Heart right ventricle (tissue), 16 donors: Measurements from ENCODE around the gene PPP2R3A. TPM values are rescaled to one million over a fixed set of nuclear protein-coding genes. Genes with fewer than 3 reads are reported as not detected.

Experiments
- ATAC-seq, 8 donors: fragments of 200-7000 bp; cut with Tn5 transposase; one replicate each; pipeline ENCODE4 v1.9.1; 2020; ENCODE audit warnings: mild to moderate bottlenecking in 8 of 8, moderate library complexity in 8 of 8, moderate number of reproducible peaks in 1 of 8
- DNase-seq, 2 donors: peaks; one replicate each; pipeline ENCODE4 v3.0.0-alpha.2; 2020
- H3K27ac ChIP-seq, 10 donors: fragments of 200-600 bp; sonication (generic) in 2 of 10; one replicate each; pipeline versions ENCODE4 v1.5.0 to v1.8.0; 2020 to 2022; ENCODE audit warnings: mild to moderate bottlenecking in 3 of 10
- H3K27me3 ChIP-seq, 7 donors: fragments of 200-600 bp; one replicate each; pipeline ENCODE4 v1.8.0; 2021 to 2022; ENCODE audit warnings: mild to moderate bottlenecking in 2 of 7
- H3K36me3 ChIP-seq, 9 donors: fragments of 200-600 bp; sonication (generic) in 1 of 9; one replicate each; pipeline versions ENCODE4 v1.5.0 to v1.8.0; 2020 to 2022; ENCODE audit warnings: mild to moderate bottlenecking in 2 of 9
- H3K4me1 ChIP-seq, 9 donors: fragments of 200-600 bp; sonication (generic) in 1 of 9; one replicate each; pipeline versions ENCODE4 v1.5.0 to v1.8.0; 2020 to 2022; ENCODE audit warnings: mild to moderate bottlenecking in 4 of 9
- H3K4me3 ChIP-seq, 10 donors: fragments of 200-600 bp; sonication (generic) in 2 of 10; one replicate each; pipeline versions ENCODE4 v1.5.0 to v1.8.0; 2020 to 2022; ENCODE audit warnings: mild to moderate bottlenecking in 7 of 10, moderate library complexity in 2 of 10
- H3K9me3 ChIP-seq, 11 donors: fragments of 200-600 bp in 10 of 11; sonication (generic) in 2 of 11; one replicate each; pipeline versions ENCODE4 v1.5.0 to v1.8.0; 2013 to 2022; ENCODE audit warnings: mild to moderate bottlenecking in 2 of 11, control low read depth in 1 of 11, moderate library complexity in 1 of 11
- WGBS, 2 donors: extraction: QIAGEN DNeasy Blood & Tissue Kit; methylation state at CpG; one replicate each; pipeline ENCODE4 v1.1.7; 2013; ENCODE audit warnings: inconsistent platforms in 1 of 2; 5-methylcytosine and 5-hydroxymethylcytosine counted together
- intact Hi-C, 10 donors: fragments of 100-400 bp; cut with DNase I; formaldehyde crosslinking; loops; one replicate each; pipeline versions ENCODE4 v1.11.1 to v1.14.2; 2022
- polyA plus RNA-seq, 2 donors: library from polyadenylated mRNA; stranded (reverse); fragments of 200-250 nt; gene quantifications; one replicate each; pipeline ENCODE4 v1.2.3, GENCODE V29; 2013
- total RNA-seq, 10 donors: library from RNA; stranded (reverse); fragmentation: NEBNext Ultra II Directional in 3 of 10; extraction: Animal tissue kit (Norgen Biotek cat#: 25700) in 3 of 10; gene quantifications; one replicate each; pipeline versions ENCODE4 v1.2.1 to v1.2.4, GENCODE V29; 2021 to 2023
- TF ChIP-seq, protein P1 (sequence below), 9 donors: fragments of 200-600 bp; sonication (generic) in 2 of 9; IDR thresholded peaks; one replicate each; pipeline versions ENCODE4 v1.5.0 to v1.8.0; 2021 to 2022; ENCODE audit warnings: antibody characterized with exemption in 9 of 9, mild to moderate bottlenecking in 5 of 9, moderate library complexity in 1 of 9
- donor health status: Arrhythmogenic right ventricular cardiomyopathy.
- donor health status: ischemic (EF 13 %, LVEDD 7.1; RV severe dilation, severe dysfunction).
- donor health status: healthy with polysubstance abuse.
- donor health status: DM: no; HTN: yes; CAD: no.
- donor health status: DM: no; HTN: no; CAD: no.
- donor health status: ischemic (EF 25% LVEDD 6.9; RV normal size, moderate dysfunction).
- donor health status: ischemic (EF 25% LVEDD 5.7; RV mildly dilated, moderate dysfunction).
- donor health status: healthy.
- donor health status: DM: yes; HTN: yes; CAD: no.
- donor health status: Ischemic cardiomyopathy.
- donor health status: ischemic (EF 35%, LVEDD 5.7; RV mildly dilated, moderate dysfunction).
- donor health status: nonischemic (EF 11% LVEDD 7.7; RV severe dilation, severe dysfunction).
- donor health status: DM: yes; HTN: yes; CAD: no.
- donor health status: PGD.
- donor health status: ischemic (EF 29% LVEDD 5.4; RV normal size, mild dysfunction).
- donor health status: nonischemic (EF 23%, LVEDD 6.1; RV moderate dilation, normal function).

The PPP2R3A gene
- total and polyA plus RNA-seq, 12 donors: 4.9 to 148 (median 106) TPM

DNA sequence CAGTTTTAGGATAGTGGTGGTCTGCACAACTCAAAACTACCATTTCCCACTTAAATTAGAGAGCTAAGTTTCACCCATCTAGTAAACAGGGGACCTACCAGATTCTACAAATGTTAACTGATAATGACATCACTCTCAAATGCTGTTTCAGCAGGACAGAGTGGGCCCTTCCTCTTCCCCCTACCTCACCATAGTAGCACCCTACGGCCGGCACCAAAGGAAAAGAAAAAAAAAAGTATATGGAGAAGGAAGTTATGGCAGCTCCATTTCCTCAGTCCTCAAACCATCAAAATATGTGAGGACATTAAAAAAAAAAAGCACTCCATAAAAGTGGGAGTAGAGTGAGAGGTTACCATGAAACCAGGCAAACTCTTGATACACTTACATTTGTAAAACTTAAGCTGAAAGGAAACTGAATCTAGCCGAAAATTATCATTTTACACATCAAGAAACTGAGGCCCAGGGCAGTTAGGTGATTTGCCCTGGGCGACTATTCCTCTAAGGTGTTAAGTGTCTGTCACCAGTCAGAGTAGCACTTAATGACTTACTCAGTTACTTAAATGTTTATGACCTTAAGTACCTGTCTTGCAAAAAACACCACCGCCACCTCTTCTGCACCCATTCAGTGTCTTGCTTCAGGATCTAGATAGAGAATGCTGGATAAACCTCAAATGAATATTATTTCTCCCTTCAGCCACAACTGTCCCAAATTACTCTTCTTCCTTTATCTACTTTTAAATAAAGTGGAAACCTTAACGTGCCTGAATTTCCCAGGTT is 227.9 kb downstream of the PPP2R3A start:
- 0 to 2% methylated on average over 6 of the region's 6 CpGs for WGBS, 2 donors
- no peaks in the 10 kb centered on the region for H3K36me3 ChIP-seq
- peak overlapping the region; percentile 70 to 95 (median 80) for H3K4me3 ChIP-seq
- ATAC-seq (no peak), DNase-seq (no peak)
- H3K27me3 ChIP-seq: no peaks in the 10 kb centered on the region
- H3K27ac ChIP-seq: peak overlapping the region in 8 of 10 donors; percentile 99 to 100 (median 100)
- intact Hi-C loops: loop anchor here in 6 of 10 donors (5.0 to 10.0 kb wide), 5 partner anchors 41 to 559 kb away; partner anchors contain the start of gene STAG1 (in 2 of the 6)
- TF ChIP-seq, protein P1, sequence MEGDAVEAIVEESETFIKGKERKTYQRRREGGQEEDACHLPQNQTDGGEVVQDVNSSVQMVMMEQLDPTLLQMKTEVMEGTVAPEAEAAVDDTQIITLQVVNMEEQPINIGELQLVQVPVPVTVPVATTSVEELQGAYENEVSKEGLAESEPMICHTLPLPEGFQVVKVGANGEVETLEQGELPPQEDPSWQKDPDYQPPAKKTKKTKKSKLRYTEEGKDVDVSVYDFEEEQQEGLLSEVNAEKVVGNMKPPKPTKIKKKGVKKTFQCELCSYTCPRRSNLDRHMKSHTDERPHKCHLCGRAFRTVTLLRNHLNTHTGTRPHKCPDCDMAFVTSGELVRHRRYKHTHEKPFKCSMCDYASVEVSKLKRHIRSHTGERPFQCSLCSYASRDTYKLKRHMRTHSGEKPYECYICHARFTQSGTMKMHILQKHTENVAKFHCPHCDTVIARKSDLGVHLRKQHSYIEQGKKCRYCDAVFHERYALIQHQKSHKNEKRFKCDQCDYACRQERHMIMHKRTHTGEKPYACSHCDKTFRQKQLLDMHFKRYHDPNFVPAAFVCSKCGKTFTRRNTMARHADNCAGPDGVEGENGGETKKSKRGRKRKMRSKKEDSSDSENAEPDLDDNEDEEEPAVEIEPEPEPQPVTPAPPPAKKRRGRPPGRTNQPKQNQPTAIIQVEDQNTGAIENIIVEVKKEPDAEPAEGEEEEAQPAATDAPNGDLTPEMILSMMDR (IDR thresholded peaks at IDR 0.05): no peak
- peaks cover 3 to 70% (median 60%) of the 10 kb centered on the region in 9 donors for H3K4me1 ChIP-seq
- H3K9me3 ChIP-seq: no peaks in the 10 kb centered on the region

DNA sequence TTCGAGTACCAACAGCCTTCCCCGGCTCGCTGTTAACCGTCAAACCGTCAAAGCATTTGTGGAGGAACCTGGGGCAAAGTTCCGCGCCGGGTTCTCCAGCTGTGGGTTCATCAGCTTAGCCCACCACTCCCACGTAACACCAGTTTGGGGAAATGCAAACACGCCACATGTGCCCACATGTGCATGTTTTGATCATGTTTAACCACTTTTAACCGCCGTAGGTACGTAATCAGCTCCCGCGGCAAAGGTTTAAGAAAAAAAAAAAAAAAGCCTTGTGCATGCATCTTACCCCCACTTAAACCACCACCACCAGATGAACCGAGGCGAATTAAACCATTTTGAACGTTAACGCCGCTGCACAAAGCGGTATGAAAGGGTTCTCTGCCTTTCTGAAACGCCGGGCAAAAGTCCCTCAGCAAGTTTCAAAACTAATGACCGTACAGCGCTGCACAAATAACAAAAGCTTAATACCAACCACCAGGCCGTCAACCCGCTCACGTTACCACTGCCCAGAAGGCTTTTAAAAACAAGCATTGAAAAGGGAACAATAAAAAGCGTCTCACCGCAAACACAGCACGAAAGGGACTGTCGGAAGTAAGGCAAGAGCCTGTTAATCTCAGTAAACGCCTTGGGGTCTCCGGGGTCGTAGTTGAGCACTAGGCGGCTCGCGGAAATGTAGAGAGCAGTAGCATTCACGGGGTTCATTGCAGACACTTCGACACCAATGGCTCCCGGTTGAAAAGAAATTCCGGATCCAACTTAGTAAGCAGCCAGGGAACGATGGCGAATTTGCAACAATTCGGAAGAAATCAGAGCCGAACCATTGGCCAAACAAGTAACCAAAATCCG is 229.1 kb downstream of the PPP2R3A start:
- Histone ChIP-seq H3K4me3 (peak overlapping the region; percentile 70 to 95 (median 80)), H3K27ac (peak overlapping the region; percentile 98 to 100 (median 100)), H3K9me3 (no peaks in the 10 kb centered on the region), H3K4me1 (peaks cover 3 to 59% (median 51%) of the 10 kb centered on the region in 9 donors), H3K27me3 (no peaks in the 10 kb centered on the region), H3K36me3 (no peaks in the 10 kb centered on the region)
- DNase-seq (no peak), ATAC-seq (no peak)
- 0% methylated on average over 47 of the region's 47 CpGs for WGBS, 2 donors
- TF ChIP-seq, protein P1 (IDR thresholded peaks at IDR 0.05): no peak
- intact Hi-C loops: loop anchor here in 7 of 10 donors (1.0 to 10.0 kb wide), 8 partner anchors 42 to 558 kb away; partner anchors contain the start of genes STAG1 (in 4 of the 7) and PPP2R3A (in 1 of the 7)

DNA sequence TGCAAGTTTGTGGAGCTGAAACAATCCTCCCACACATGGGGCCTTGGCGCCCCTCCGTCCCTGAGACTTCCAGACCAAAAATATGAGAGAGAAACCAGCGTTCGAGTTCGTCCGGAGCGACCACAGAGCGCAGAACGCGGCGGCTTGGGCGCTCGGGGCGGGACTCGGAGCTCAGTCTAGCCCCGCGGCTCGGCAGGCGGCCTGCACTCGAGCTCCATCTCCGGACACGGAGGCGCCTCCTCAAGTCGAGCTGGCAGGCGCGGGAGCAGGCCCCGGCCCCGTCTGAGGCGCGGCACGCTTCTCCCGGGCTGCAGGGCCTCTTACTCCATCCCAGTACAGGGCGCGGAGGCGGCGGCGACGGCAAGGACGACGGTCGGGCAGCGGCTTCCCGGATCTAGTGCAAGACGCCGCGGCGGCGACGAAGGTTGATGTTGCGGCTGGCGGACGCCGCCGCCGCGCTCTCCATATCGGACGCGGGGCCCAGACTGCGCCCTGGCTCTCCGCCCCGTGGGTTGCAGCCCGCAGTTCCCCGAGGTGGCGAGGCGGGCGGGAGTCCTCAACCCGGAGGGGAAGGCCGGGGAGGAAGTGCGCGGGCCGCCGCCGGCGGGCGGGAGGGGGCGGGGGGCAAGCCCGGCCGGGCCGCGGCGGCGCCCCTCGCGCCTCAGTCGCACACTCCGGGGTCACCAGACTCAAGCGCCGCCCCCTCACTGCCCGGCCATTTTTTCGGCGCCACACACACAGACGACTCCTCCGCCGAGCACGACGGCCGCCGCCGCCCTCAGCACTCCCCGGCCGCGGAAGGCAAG is 229.9 kb downstream of the PPP2R3A start:
- Histone ChIP-seq H3K4me1 (peaks cover 3 to 50% (median 42%) of the 10 kb centered on the region in 9 donors), H3K27ac (peak overlapping the region; percentile 98 to 100 (median 100)), H3K4me3 (peak overlapping the region; percentile 70 to 95 (median 80)), H3K36me3 (no peaks in the 10 kb centered on the region), H3K9me3 (no peaks in the 10 kb centered on the region), H3K27me3 (no peaks in the 10 kb centered on the region)
- DNase-seq (peak; percentile 83 to 84), ATAC-seq (peak; percentile 10 to 71 (median 56))
- intact Hi-C loops: loop anchor here in 7 of 10 donors (1.0 to 10.0 kb wide), 10 partner anchors 51 to 557 kb away; partner anchors contain the start of genes PCCB (in 4 of the 7), STAG1 (in 3 of the 7) and PPP2R3A (in 1 of the 7)
- TF ChIP-seq, protein P1 (IDR thresholded peaks at IDR 0.05): no peak
- WGBS, 2 donors: 0% methylated on average over 87 to 103 of the region's 103 CpGs
